22Rv1 (cell line): ENCODE data around the gene LBP.

ENCODE experiments used
- H3K27ac ChIP-seq: fragments of 450-650 bp; 2 replicates; pipeline ENCODE4 v1.5.1; 2017
- ZFX ChIP-seq: fragments of 450-650 bp; IDR thresholded peaks from 2 replicates; pipeline ENCODE4 v1.6.1; 2017; ENCODE audit warnings: antibody characterized with exemption, borderline replicate concordance
- TF ChIP-seq, protein P1 (sequence below): fragments of 450-650 bp; IDR thresholded peaks from 2 replicates; pipeline ENCODE4 v1.5.1; 2017; ENCODE audit warnings: mild to moderate bottlenecking

Gene LBP

GRCh38 chr20:38342216-38342615, 4.1 kb upstream of the LBP start:
- H3K27ac ChIP-seq: no peak overlapping the region
- TF ChIP-seq ZFX: no peak
- TF ChIP-seq, protein P1, sequence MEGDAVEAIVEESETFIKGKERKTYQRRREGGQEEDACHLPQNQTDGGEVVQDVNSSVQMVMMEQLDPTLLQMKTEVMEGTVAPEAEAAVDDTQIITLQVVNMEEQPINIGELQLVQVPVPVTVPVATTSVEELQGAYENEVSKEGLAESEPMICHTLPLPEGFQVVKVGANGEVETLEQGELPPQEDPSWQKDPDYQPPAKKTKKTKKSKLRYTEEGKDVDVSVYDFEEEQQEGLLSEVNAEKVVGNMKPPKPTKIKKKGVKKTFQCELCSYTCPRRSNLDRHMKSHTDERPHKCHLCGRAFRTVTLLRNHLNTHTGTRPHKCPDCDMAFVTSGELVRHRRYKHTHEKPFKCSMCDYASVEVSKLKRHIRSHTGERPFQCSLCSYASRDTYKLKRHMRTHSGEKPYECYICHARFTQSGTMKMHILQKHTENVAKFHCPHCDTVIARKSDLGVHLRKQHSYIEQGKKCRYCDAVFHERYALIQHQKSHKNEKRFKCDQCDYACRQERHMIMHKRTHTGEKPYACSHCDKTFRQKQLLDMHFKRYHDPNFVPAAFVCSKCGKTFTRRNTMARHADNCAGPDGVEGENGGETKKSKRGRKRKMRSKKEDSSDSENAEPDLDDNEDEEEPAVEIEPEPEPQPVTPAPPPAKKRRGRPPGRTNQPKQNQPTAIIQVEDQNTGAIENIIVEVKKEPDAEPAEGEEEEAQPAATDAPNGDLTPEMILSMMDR: no peak

DNA sequence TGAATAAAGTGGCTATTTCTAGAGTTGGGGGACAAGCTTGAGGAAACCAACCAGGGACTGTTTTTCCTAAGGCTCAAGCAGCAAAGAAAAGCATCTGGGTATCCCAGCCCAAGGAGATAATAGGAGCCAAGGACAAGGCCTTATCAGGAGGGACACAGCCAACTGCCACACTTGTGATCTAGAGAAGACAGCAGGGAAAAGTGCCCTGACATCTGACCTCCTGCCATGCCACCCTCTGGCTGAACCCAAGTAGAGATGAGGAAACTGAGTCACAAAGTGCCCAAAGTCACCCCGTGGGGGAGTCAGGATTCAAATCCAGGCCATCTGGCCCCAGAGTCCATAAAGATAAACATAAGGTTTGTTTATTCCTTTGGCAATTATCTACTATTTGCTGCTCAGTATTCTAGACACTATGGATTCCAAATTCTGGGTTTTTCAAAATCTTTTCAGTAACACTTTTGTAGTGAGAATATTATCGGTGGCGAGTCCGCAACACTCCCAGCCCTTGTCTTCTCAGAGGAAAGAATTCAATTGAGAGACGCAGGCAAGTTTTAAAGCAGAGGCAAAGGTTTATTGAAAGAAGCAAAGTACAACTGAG, 3.5 kb upstream of the LBP start:
- TF ChIP-seq ZFX: no peak
- TF ChIP-seq, protein P1: no peak
- no peak overlapping the region for H3K27ac ChIP-seq

DNA sequence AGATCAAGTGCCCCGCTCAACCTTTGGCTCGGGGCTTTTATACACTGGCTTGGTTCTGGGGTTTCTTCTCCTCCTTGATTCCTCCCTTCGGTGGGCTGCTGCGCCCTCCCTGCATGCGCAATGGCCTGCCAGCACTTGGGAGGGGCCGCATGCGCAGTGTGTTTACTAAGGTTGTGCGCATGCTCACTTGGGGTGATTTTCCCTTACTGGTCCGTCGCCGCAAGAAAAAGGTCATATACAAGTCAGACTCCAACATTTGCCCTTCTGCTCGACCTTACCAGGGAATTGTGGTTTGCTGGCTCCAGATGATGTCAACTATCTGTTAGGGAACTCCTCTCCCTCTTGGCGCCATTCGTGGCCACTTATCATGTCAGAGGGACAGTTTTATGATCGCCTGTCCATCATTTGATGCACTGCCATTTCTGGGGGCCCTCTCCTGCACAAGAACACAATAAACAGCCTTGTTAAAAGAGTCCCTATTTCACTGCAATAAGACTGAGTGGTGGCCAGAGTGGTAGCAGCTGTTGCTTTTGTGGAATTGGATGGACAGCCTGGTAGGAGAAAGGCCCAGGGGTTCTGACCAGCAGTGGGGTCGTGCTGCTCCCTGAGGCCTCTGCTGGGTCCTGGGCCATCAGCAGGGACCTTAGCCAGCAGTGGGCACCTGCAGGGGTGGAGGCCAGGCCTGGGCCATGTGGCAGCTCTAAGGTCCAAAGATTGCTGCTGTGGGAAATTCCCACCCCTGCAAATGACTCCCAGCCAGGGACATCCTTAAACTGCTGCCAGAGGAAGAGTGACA, 2.8 kb upstream of the LBP start:
- TF ChIP-seq, protein P1: no peak
- TF ChIP-seq ZFX: no peak
- H3K27ac ChIP-seq: no peak overlapping the region

GRCh38 chr20:38344107-38344701, 2.1 kb upstream of the LBP start:
- no peak for TF ChIP-seq ZFX
- TF ChIP-seq, protein P1: no peak

DNA sequence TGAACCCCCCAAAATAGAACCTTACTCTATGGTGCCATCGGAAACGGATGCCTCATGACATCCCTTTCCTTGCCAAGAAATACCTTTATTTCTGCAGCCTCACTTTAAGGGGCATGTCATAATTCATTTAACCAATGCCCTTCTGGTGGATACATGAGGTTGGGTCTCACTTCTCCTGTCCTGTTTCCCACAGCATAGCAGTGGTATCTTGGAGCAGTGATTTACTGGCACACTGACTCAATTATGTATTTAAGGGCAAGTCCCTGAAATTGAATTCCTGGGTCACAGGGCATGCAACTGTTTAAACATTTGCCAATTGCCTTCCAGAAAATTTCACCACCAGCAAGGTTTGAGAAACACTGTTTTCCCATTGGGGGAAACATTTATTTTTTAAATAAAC, 639 bp upstream of the LBP start:
- H3K27ac ChIP-seq: no peak overlapping the region
- no peak for TF ChIP-seq ZFX
- TF ChIP-seq, protein P1: no peak

More at GRCh38 chr20:38344107-38344701, 2.1 kb upstream of the LBP start:
- H3K27ac ChIP-seq: no peak overlapping the region

- H3K27ac ChIP-seq: no peak overlapping the region
- TF ChIP-seq ZFX: no peak
- TF ChIP-seq, protein P1: no peak
These were observed 459 bp downstream of the LBP start for GRCh38 chr20:38346741-38347140.

DNA sequence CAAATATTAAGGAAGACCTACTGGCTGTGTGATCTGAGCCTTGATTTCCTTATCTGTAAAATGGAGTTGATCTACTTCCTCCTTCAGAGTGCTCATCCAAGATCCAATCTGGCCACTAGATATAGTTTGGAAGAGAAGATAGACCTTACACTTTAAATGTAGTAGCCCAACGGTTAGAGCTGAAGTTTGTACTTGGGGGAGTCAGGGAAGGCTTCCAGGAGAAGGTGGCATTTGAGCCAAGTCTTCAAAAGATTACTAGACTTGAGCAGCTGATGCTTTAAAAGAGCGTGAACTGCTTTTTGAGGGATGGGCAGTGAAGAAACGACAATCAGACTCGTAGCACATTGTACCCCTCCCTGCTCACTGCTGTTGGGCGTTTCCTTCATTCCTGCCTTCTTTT, 3.6 kb downstream of the LBP start:
- no peak overlapping the region for H3K27ac ChIP-seq
- TF ChIP-seq, protein P1: no peak
- no peak for TF ChIP-seq ZFX
